GM23338 (cell line): ENCODE measurements around the gene FAM43A. TPM values are rescaled to one million over a fixed set of nuclear protein-coding genes. Genes with fewer than 3 reads are reported as not detected.

ENCODE experiments used
- ATAC-seq: fragments of 200-7000 bp; cut with Tn5 transposase; 3 replicates; pipeline ENCODE4 v1.9.1; 2020
- DNase-seq: peaks from one replicate; pipeline ENCODE4 v3.0.0-alpha.2; 2015; ENCODE audit warnings: low spot score
- H2AFZ ChIP-seq: fragments of 200-600 bp; sonication (generic); 2 replicates; pipeline ENCODE4 v1.8.0; 2016; ENCODE audit warnings: antibody characterized with exemption, mild to moderate bottlenecking, moderate library complexity
- H3F3A ChIP-seq: fragments of 200-600 bp; sonication (generic); replicated peaks from 2 replicates; pipeline ENCODE4 v1.8.0; 2017; ENCODE audit warnings: antibody characterized with exemption, mixed run types, low read depth
- H3K27ac ChIP-seq: fragments of 200-600 bp; sonication (generic); 2 replicates; pipeline ENCODE4 v1.6.1; 2016; ENCODE audit warnings: low read depth
- H3K27me3 ChIP-seq: fragments of 200-600 bp; sonication (generic); 2 replicates; pipeline ENCODE4 v1.8.0; 2016; ENCODE audit warnings: mild to moderate bottlenecking, mixed run types, moderate library complexity; ENCODE audit not compliant: insufficient read depth
- H3K36me3 ChIP-seq: fragments of 200-600 bp; sonication (generic); 2 replicates; pipeline ENCODE4 v1.8.0; 2016; ENCODE audit warnings: mild to moderate bottlenecking; ENCODE audit not compliant: insufficient read depth
- H3K4me1 ChIP-seq: fragments of 200-600 bp; sonication (generic); 2 replicates; pipeline ENCODE4 v1.8.0; 2016; ENCODE audit warnings: mild to moderate bottlenecking, moderate library complexity; ENCODE audit not compliant: insufficient read depth
- H3K4me2 ChIP-seq: fragments of 200-600 bp; sonication (generic); 2 replicates; pipeline ENCODE4 v1.7.1; 2017; ENCODE audit warnings: mixed run types
- H3K4me3 ChIP-seq: fragments of 200-600 bp; sonication (generic); 2 replicates; pipeline ENCODE4 v1.6.1; 2016; ENCODE audit warnings: mixed run types
- H3K79me2 ChIP-seq: fragments of 200-600 bp; sonication (generic); replicated peaks from 2 replicates; pipeline ENCODE4 v1.8.0; 2017; ENCODE audit warnings: mild to moderate bottlenecking; ENCODE audit not compliant: insufficient read depth
- H3K9me2 ChIP-seq: fragments of 200-600 bp; sonication (generic); 2 replicates; pipeline ENCODE4 v1.8.0; 2017; ENCODE audit not compliant: insufficient read depth
- H4K20me1 ChIP-seq: fragments of 200-600 bp; sonication (generic); replicated peaks from 2 replicates; pipeline ENCODE4 v1.8.0; 2017; ENCODE audit warnings: mild to moderate bottlenecking; ENCODE audit not compliant: insufficient read depth
- H3K27ac Mint-ChIP-seq: 2 replicates; pipeline ENCODE4 v1.8.0; 2020; ENCODE audit warnings: inconsistent platforms, mild to moderate bottlenecking, moderate library complexity, mixed read lengths
- H3K27me3 Mint-ChIP-seq: 3 replicates; pipeline ENCODE4 v1.8.0; 2022; ENCODE audit warnings: low read depth, mild to moderate bottlenecking, moderate library complexity, mixed read lengths, inconsistent platforms; ENCODE audit not compliant: insufficient read depth, poor library complexity
- H3K36me3 Mint-ChIP-seq: 3 replicates; pipeline ENCODE4 v1.8.0; 2021; ENCODE audit warnings: low read depth, mild to moderate bottlenecking, inconsistent platforms, moderate library complexity, mixed read lengths
- H3K4me1 Mint-ChIP-seq: 3 replicates; pipeline ENCODE4 v1.8.0; 2020; ENCODE audit warnings: mild to moderate bottlenecking, inconsistent platforms, mixed read lengths
- H3K4me3 Mint-ChIP-seq: 3 replicates; pipeline ENCODE4 v1.8.0; 2021; ENCODE audit warnings: moderate library complexity, mild to moderate bottlenecking, inconsistent platforms, mixed read lengths
- H3K9me3 Mint-ChIP-seq: 3 replicates; pipeline ENCODE4 v1.8.0; 2020; ENCODE audit warnings: moderate library complexity, mild to moderate bottlenecking, inconsistent platforms, mixed read lengths
- CREB1 ChIP-seq: fragments of 250-450 bp; sonication (Bioruptor Pico); IDR thresholded peaks from 2 replicates; pipeline ENCODE4 v1.5.0; 2020; ENCODE audit warnings: low read depth, mild to moderate bottlenecking, moderate library complexity
- ETS1 ChIP-seq: IDR thresholded peaks from 2 replicates; pipeline ENCODE4 v1.6.1; 2016; ENCODE audit warnings: antibody characterized with exemption
- EZH2phosphoT487 ChIP-seq: fragments of 200-600 bp; sonication (generic); IDR thresholded peaks from one replicate; pipeline ENCODE4 v1.8.1; 2018; ENCODE audit warnings: antibody characterized with exemption; ENCODE audit not compliant: unreplicated experiment
- POLR2AphosphoS5 ChIP-seq: IDR thresholded peaks from 2 replicates; pipeline ENCODE4 v1.6.1; 2016; ENCODE audit warnings: antibody characterized with exemption, low read depth
- REST ChIP-seq: IDR thresholded peaks from one replicate; pipeline ENCODE4 v1.6.1; 2018; ENCODE audit warnings: antibody characterized with exemption; ENCODE audit not compliant: unreplicated experiment
- STAT1 ChIP-seq: IDR thresholded peaks from one replicate; pipeline ENCODE4 v1.6.1; 2016; ENCODE audit warnings: antibody characterized with exemption; ENCODE audit not compliant: unreplicated experiment
- ZNF114 ChIP-seq: fragments of 250-450 bp; sonication (Bioruptor Pico); IDR thresholded peaks from 2 replicates; pipeline ENCODE4 v1.5.0; 2020; ENCODE audit warnings: mild to moderate bottlenecking, moderate library complexity
- polyA plus RNA-seq: library from polyadenylated mRNA; unstranded; fragments of >200 nt; fragmentation: Nextera tagmentation; extraction: Ambion mirVana; gene quantifications from 2 replicates; pipeline ENCODE4 v1.2.1, GENCODE V29; 2016
- total RNA-seq: library from RNA; depleted of rRNA; stranded (reverse); fragments of >200 nt; shearing (Covaris generic); gene quantifications from 2 replicates; pipeline ENCODE4 v1.2.3, GENCODE V29; 2014
- TF ChIP-seq, protein P1 (sequence below), 2 experiments: fragments of 200-600 bp in 1 of 2; sonication (generic) in 1 of 2; conservative IDR thresholded peaks; 2 replicates each; pipeline versions ENCODE4 v1.5.1 to v1.6.1; 2016 to 2017; ENCODE audit warnings: antibody characterized with exemption in 2 of 2, low read depth in 2 of 2, mild to moderate bottlenecking in 2 of 2, moderate library complexity in 1 of 2

Gene FAM43A
- total and polyA plus RNA-seq, 2 experiments from 2014 or later: 2.4 to 6.4 TPM

DNA sequence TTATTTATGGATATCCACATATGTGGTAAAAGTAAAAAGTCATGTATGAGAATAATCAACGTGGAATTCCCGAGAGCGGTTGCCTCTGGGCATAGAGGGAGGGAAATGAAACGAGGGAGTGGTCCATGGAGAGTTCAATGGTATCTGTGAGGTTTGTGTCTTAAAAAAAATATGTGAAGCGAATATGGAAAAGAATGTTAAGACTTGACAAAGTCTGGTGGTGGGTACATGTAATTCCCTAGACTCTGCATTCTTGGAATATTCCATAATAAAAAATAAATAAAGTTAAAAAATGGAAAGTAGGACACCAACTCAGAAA is 28.4 kb downstream of the FAM43A start (continued):
- no peak for TF ChIP-seq REST
- TF ChIP-seq ETS1: no peak
- no peak for TF ChIP-seq ZNF114 (CRISPR knock-in tag)
- TF ChIP-seq POLR2AphosphoS5: no peak
- no peak for TF ChIP-seq EZH2phosphoT487
- TF ChIP-seq STAT1: no peak
- TF ChIP-seq CREB1 (CRISPR knock-in tag): no peak

GRCh38 chr3:194714564-194714963 is 28.9 kb downstream of the FAM43A start:
- TF ChIP-seq, protein P1, sequence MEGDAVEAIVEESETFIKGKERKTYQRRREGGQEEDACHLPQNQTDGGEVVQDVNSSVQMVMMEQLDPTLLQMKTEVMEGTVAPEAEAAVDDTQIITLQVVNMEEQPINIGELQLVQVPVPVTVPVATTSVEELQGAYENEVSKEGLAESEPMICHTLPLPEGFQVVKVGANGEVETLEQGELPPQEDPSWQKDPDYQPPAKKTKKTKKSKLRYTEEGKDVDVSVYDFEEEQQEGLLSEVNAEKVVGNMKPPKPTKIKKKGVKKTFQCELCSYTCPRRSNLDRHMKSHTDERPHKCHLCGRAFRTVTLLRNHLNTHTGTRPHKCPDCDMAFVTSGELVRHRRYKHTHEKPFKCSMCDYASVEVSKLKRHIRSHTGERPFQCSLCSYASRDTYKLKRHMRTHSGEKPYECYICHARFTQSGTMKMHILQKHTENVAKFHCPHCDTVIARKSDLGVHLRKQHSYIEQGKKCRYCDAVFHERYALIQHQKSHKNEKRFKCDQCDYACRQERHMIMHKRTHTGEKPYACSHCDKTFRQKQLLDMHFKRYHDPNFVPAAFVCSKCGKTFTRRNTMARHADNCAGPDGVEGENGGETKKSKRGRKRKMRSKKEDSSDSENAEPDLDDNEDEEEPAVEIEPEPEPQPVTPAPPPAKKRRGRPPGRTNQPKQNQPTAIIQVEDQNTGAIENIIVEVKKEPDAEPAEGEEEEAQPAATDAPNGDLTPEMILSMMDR (conservative IDR thresholded peaks at IDR 0.05; ENCODE audit: low read depth in 2 of 2): no peak
- Mint-ChIP-seq H3K36me3 (no peaks in the 10 kb centered on the region), H3K4me1 (no peaks in the 10 kb centered on the region), H3K9me3 (no peaks in the 10 kb centered on the region), H3K4me3 (no peak overlapping the region), H3K27ac (no peak overlapping the region), H3K27me3 (peaks cover 3% of the 10 kb centered on the region)
- Histone ChIP-seq H3K79me2 (no peaks in the 10 kb centered on the region), H4K20me1 (no peaks in the 10 kb centered on the region), H3K4me1 (no peaks in the 10 kb centered on the region), H3K27me3 (no peaks in the 10 kb centered on the region), H3F3A (no peaks in the 10 kb centered on the region), H3K4me2 (no peak overlapping the region), H2AFZ (no peak overlapping the region), H3K4me3 (no peak overlapping the region), H3K9me2 (no peaks in the 10 kb centered on the region), H3K36me3 (no peaks in the 10 kb centered on the region), H3K27ac (no peak overlapping the region)
- ATAC-seq (no peak), DNase-seq (no peak)
